ENCODE results near the gene ARHGAP26. TPM values are rescaled to one million over a fixed set of nuclear protein-coding genes. Genes with fewer than 3 reads are reported as not detected.
A peak's percentile ranks its signal among the peaks of the same experiment; 100 is the strongest.

ARHGAP26 gene
- polyA plus RNA-seq, 3 donors, result 26.5 to 56.8 (median 28.7) TPM

DNA sequence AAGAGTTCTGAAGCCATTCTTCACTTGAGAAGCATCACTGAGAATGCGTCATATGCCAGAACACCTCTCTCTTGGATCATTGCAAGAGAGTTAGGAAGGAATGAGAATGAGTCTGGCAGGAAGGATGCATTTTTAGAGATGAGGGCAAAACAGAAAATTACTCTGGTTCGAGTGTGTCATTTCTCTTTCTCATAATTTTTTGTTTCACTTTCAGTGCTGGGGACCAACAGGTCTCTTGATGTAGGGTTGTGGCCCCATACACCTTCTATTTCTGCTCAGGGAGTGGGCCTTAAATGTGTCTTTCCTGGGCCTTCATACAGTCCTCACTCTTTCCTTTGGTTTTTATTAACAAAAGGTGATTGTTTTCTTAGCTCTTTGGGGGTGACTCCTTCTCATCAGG, 330.9 kb downstream of the ARHGAP26 start:
- H3K27ac ChIP-seq (ENCODE audit: low read depth in 1 of 2, low read length in 2 of 2), result peak overlapping the region in 1 of 2 donors; percentile 59
- no peak overlapping the region for H2AFZ ChIP-seq (ENCODE audit: insufficient read depth, low read depth, low read length, poor library complexity, severe bottlenecking)
- intact Hi-C loops (cut with micrococcal nuclease), result no loop called here
- H3K9me3 ChIP-seq (replicated peaks in 1 of 2; ENCODE audit: control insufficient read depth in 1 of 2, insufficient read depth in 1 of 2, low read length in 2 of 2), result no peaks in the 10 kb centered on the region
- H3K9me3 Mint-ChIP-seq, result peaks cover 0 to 1% (median 0%) of the 10 kb centered on the region in 7 donors
- H4K20me1 ChIP-seq (ENCODE audit: insufficient read depth, low read length), result peaks cover 44% of the 10 kb centered on the region
- peaks cover 5 to 16% of the 10 kb centered on the region in 2 donors for H3K4me1 ChIP-seq (ENCODE audit: control insufficient read depth in 1 of 2, insufficient read depth in 2 of 2, low read length in 2 of 2)
- no CpG with 5 or more reads among the region's 2 CpGs for WGBS (ENCODE audit: insufficient coverage)
- no peak for DNase-seq
- no peak overlapping the region for H3K9ac ChIP-seq (ENCODE audit: insufficient read depth, low read length, poor library complexity, severe bottlenecking)
- H3K27me3 Mint-ChIP-seq (ENCODE audit: low read depth in 3 of 3), result no peaks in the 10 kb centered on the region
- no peak overlapping the region for H3K4me2 ChIP-seq (replicated peaks; ENCODE audit: extremely low read depth, low read length, poor library complexity, severe bottlenecking)
- H3K36me3 Mint-ChIP-seq, result peaks cover 61 to 71% of the 10 kb centered on the region in 2 donors
- peaks cover 13 to 65% of the 10 kb centered on the region in 2 donors for H3K36me3 ChIP-seq (replicated peaks in 1 of 2; ENCODE audit: control insufficient read depth in 1 of 2, insufficient read depth in 2 of 2, low read length in 2 of 2)
- H3K4me1 Mint-ChIP-seq, result peaks cover 20% of the 10 kb centered on the region
- TF ChIP-seq, protein P1, sequence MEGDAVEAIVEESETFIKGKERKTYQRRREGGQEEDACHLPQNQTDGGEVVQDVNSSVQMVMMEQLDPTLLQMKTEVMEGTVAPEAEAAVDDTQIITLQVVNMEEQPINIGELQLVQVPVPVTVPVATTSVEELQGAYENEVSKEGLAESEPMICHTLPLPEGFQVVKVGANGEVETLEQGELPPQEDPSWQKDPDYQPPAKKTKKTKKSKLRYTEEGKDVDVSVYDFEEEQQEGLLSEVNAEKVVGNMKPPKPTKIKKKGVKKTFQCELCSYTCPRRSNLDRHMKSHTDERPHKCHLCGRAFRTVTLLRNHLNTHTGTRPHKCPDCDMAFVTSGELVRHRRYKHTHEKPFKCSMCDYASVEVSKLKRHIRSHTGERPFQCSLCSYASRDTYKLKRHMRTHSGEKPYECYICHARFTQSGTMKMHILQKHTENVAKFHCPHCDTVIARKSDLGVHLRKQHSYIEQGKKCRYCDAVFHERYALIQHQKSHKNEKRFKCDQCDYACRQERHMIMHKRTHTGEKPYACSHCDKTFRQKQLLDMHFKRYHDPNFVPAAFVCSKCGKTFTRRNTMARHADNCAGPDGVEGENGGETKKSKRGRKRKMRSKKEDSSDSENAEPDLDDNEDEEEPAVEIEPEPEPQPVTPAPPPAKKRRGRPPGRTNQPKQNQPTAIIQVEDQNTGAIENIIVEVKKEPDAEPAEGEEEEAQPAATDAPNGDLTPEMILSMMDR (IDR thresholded peaks at IDR 0.05), result no peak
- H3K27me3 ChIP-seq (ENCODE audit: control insufficient read depth in 2 of 2, insufficient read depth in 2 of 2, low read length in 2 of 2), result no peaks in the 10 kb centered on the region
- peak overlapping the region in 6 of 7 donors; percentile 33 to 76 (median 43) for H3K27ac Mint-ChIP-seq
- H3K4me3 Mint-ChIP-seq, result no peak overlapping the region
- H3K4me3 ChIP-seq (replicated peaks in 1 of 3; ENCODE audit: low read depth in 2 of 3, low read length in 3 of 3), result no peak overlapping the region
- no peaks in the 10 kb centered on the region for H3K79me2 ChIP-seq (ENCODE audit: insufficient read depth, low read length)

DNA sequence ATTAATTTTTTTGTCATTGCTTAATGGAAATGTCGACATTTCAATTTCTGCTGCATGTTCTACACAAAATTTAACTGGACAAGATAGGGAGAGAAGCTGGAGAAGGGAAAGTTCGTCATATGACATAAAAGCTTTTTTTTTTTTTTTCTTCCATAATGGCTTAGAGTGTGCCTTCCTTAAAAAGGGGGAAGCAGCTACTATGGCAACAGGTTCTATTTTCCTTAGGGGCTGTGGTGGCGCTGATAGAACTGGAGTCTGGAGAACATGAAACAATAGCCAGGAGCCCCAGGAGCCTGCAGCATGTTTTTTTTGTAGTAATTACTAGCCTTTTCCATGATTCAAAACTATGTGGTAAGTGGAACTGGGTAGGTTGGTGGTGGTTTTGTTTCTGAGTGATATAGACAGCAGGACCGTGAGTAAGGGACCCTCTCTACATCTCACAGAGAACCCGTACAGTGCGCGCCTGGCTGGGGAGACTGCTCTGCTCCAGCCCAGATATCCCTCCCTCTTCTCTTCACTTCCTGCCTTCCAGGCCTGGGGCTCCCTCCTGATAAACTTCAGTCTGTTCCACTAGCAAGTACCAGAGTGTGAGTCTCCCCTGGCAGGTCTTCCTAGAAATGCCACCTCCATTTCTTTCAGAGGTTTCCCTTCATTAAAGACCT, 331.7 kb downstream of the ARHGAP26 start:
- intact Hi-C loops (cut with micrococcal nuclease), result no loop called here
- no peak overlapping the region for H2AFZ ChIP-seq (ENCODE audit: insufficient read depth, low read depth, low read length, poor library complexity, severe bottlenecking)
- TF ChIP-seq, protein P1 (IDR thresholded peaks at IDR 0.05), result no peak
- H3K79me2 ChIP-seq (ENCODE audit: insufficient read depth, low read length), result no peaks in the 10 kb centered on the region
- no peak overlapping the region for H3K4me2 ChIP-seq (replicated peaks; ENCODE audit: extremely low read depth, low read length, poor library complexity, severe bottlenecking)
- H3K4me3 Mint-ChIP-seq, result no peak overlapping the region
- H3K36me3 ChIP-seq (replicated peaks in 1 of 2; ENCODE audit: control insufficient read depth in 1 of 2, insufficient read depth in 2 of 2, low read length in 2 of 2), result peaks cover 8 to 59% of the 10 kb centered on the region in 2 donors
- 91% methylated on average over 4 of the region's 7 CpGs for WGBS (ENCODE audit: insufficient coverage)
- no peaks in the 10 kb centered on the region for H3K9me3 ChIP-seq (replicated peaks in 1 of 2; ENCODE audit: control insufficient read depth in 1 of 2, insufficient read depth in 1 of 2, low read length in 2 of 2)
- DNase-seq, result no peak
- H3K4me1 ChIP-seq (ENCODE audit: control insufficient read depth in 1 of 2, insufficient read depth in 2 of 2, low read length in 2 of 2), result peaks cover 5 to 16% of the 10 kb centered on the region in 2 donors
- peaks cover 59 to 68% of the 10 kb centered on the region in 2 donors for H3K36me3 Mint-ChIP-seq
- H3K9me3 Mint-ChIP-seq, result peaks cover 0 to 1% (median 0%) of the 10 kb centered on the region in 7 donors
- peak overlapping the region in 1 of 2 donors; percentile 59 for H3K27ac ChIP-seq (ENCODE audit: low read depth in 1 of 2, low read length in 2 of 2)
- peaks cover 20% of the 10 kb centered on the region for H3K4me1 Mint-ChIP-seq
- H4K20me1 ChIP-seq (ENCODE audit: insufficient read depth, low read length), result peaks cover 44% of the 10 kb centered on the region
- no peak overlapping the region for H3K4me3 ChIP-seq (replicated peaks in 1 of 3; ENCODE audit: low read depth in 2 of 3, low read length in 3 of 3)
- no peaks in the 10 kb centered on the region for H3K27me3 ChIP-seq (ENCODE audit: control insufficient read depth in 2 of 2, insufficient read depth in 2 of 2, low read length in 2 of 2)
- H3K27ac Mint-ChIP-seq, result peak overlapping the region in 6 of 7 donors; percentile 46 to 86 (median 60)
- H3K9ac ChIP-seq (ENCODE audit: insufficient read depth, low read length, poor library complexity, severe bottlenecking), result no peak overlapping the region
- H3K27me3 Mint-ChIP-seq (ENCODE audit: low read depth in 3 of 3), result no peaks in the 10 kb centered on the region
